Common myeloid progenitor, CD34-positive (primary cell): ENCODE data around the gene IDI1.

Experiments
- CTCF ChIA-PET: fragments of 350-600 bp; sonication (Branson Sonifier 250); formaldehyde crosslinking; loops from one replicate; lab custom pipeline; 2021; ENCODE audit warnings: antibody characterized with exemption; lab: Charles Lee
- POLR2A ChIA-PET: fragments of 350-600 bp; sonication (Branson Sonifier 250); formaldehyde crosslinking; loops from one replicate; lab custom pipeline; 2021; ENCODE audit warnings: antibody characterized with exemption; lab: Charles Lee
- DNase-seq, 3 donors: peaks; one replicate each; pipeline versions ENCODE4 v3.0.0 to v3.0.0-alpha.2; 2013
- H3K27ac ChIP-seq, 2 experiments: 1 replicate in 1 of 2; 2 replicates in 1 of 2; pipeline ENCODE4 v1.7.0; 2013; ENCODE audit warnings: inconsistent platforms in 2 of 2, low read length in 2 of 2, mild to moderate bottlenecking in 2 of 2, low read depth in 1 of 2, moderate library complexity in 1 of 2; ENCODE audit not compliant: severe bottlenecking in 2 of 2, insufficient read depth in 1 of 2, poor library complexity in 1 of 2
- H3K27me3 ChIP-seq, 5 experiments: replicated peaks in 2 of 5; 1 replicate in 3 of 5; 2 replicates in 2 of 5; pipeline versions ENCODE4 v1.6.1 to v1.7.0; 2013; ENCODE audit warnings: low read length in 4 of 5, mild to moderate bottlenecking in 2 of 5, moderate library complexity in 2 of 5, inconsistent platforms in 1 of 5; ENCODE audit not compliant: insufficient read depth in 5 of 5, control insufficient read depth in 4 of 5
- H3K36me3 ChIP-seq, 4 experiments: 1 replicate in 2 of 4; 2 replicates in 2 of 4; pipeline versions ENCODE4 v1.6.1 to v1.7.0; 2013; ENCODE audit warnings: low read length in 3 of 4, control low read depth in 1 of 4, mild to moderate bottlenecking in 1 of 4; ENCODE audit not compliant: control insufficient read depth in 4 of 4, insufficient read depth in 4 of 4
- H3K4me1 ChIP-seq, 4 experiments: 1 replicate in 3 of 4; 2 replicates in 1 of 4; pipeline versions ENCODE4 v1.6.1 to v1.7.1; 2013; ENCODE audit warnings: low read length in 3 of 4, mild to moderate bottlenecking in 3 of 4, control low read depth in 1 of 4, inconsistent platforms in 1 of 4, moderate library complexity in 1 of 4; ENCODE audit not compliant: control insufficient read depth in 4 of 4, insufficient read depth in 4 of 4; ENCODE audit errors: control extremely low read depth in 1 of 4
- H3K4me3 ChIP-seq, 7 experiments: 1 replicate in 4 of 7; 2 replicates in 3 of 7; pipeline versions ENCODE4 v1.5.1 to v1.7.0; 2013; ENCODE audit warnings: mild to moderate bottlenecking in 7 of 7, low read length in 6 of 7, moderate library complexity in 6 of 7, inconsistent platforms in 2 of 7, low read depth in 2 of 7, control low read depth in 1 of 7; ENCODE audit not compliant: insufficient read depth in 4 of 7, control insufficient read depth in 1 of 7; ENCODE audit errors: extremely low read depth in 1 of 7
- H3K9me3 ChIP-seq, 5 experiments: 1 replicate in 4 of 5; 2 replicates in 1 of 5; pipeline versions ENCODE4 v1.6.1 to v1.7.1; 2013; ENCODE audit warnings: low read length in 4 of 5, mild to moderate bottlenecking in 2 of 5, inconsistent platforms in 1 of 5, low read depth in 1 of 5, moderate library complexity in 1 of 5; ENCODE audit not compliant: control insufficient read depth in 4 of 5, insufficient read depth in 2 of 5; ENCODE audit errors: control extremely low read depth in 1 of 5
- WGBS: methylation state at CpG from one replicate; pipeline ENCODE4 v1.1.5; 2013; ENCODE audit not compliant: insufficient coverage; 5-methylcytosine and 5-hydroxymethylcytosine counted together

IDI1 gene

DNA sequence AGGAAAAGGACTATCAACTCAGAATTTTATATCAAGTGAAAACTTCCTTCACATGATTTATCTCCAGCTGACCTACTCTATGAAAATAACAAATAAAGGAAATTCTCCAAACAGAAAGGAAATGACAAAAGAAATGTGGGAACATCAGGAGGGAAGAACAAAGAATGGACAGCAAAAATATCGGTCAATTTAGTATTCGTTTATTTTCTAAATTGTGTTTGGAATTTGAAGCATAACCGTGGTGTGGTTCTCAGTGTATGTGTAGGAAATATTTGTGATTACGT is 16.0 kb upstream of the IDI1 start:
- Histone ChIP-seq H3K4me1 (peaks cover 8 to 26% (median 14%) of the 10 kb centered on the region in 4 experiments), H3K27me3 (no peaks in the 10 kb centered on the region), H3K4me3 (no peak overlapping the region), H3K9me3 (no peaks in the 10 kb centered on the region), H3K27ac (no peak overlapping the region), H3K36me3 (peaks cover 4 to 14% (median 9%) of the 10 kb centered on the region in 4 experiments)
- no peak for DNase-seq
- POLR2A ChIA-PET: no interaction called here
- 99% methylated on average over 4 of the region's 4 CpGs for WGBS
- CTCF ChIA-PET: no interaction called here

DNA sequence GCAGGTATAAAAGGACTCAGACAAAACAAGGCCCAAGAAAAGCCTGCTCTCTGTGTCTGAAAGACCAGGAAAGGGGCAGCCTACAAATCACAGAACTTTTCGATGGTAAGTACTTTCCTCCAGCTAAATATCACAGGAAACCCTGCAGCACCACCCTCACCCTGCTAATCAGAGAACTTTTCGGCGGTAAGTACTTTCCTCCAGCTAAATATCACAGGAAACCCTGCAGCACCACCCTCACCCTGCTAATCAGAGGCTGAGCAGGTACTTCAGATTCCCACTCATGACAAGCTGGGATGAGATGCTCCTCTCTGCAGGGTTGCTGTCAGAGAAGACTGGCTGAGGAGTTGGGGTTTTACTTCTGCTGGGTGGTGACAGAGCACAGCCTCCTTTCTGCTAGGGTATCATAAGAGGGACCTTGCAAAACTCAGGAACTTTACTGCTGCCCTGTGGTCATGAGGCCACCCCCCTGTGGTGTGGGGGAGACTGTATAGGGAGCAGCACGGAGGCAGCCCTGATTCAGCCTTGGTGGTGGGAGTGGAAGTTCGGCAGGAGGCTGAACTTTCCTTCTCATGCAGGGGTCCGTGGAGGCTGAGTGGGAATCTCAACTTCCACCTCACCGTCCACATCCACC is 14.4 kb upstream of the IDI1 start:
- H3K27me3 ChIP-seq: no peaks in the 10 kb centered on the region
- H3K27ac ChIP-seq: no peak overlapping the region
- DNase-seq: no peak
- peaks cover 8 to 20% (median 11%) of the 10 kb centered on the region in 4 experiments for H3K4me1 ChIP-seq
- no peak overlapping the region for H3K4me3 ChIP-seq
- CTCF ChIA-PET: interaction anchor here (0.6 to 0.7 kb wide), 2 partner anchors 15 to 20 kb away, joined by 3 read pairs; no protein-coding TSS in a partner anchor
- WGBS: 61% methylated on average over 3 of the region's 7 CpGs
- peaks cover 6 to 14% (median 10%) of the 10 kb centered on the region in 4 experiments for H3K36me3 ChIP-seq
- H3K9me3 ChIP-seq: no peaks in the 10 kb centered on the region
- POLR2A ChIA-PET: no interaction called here

DNA sequence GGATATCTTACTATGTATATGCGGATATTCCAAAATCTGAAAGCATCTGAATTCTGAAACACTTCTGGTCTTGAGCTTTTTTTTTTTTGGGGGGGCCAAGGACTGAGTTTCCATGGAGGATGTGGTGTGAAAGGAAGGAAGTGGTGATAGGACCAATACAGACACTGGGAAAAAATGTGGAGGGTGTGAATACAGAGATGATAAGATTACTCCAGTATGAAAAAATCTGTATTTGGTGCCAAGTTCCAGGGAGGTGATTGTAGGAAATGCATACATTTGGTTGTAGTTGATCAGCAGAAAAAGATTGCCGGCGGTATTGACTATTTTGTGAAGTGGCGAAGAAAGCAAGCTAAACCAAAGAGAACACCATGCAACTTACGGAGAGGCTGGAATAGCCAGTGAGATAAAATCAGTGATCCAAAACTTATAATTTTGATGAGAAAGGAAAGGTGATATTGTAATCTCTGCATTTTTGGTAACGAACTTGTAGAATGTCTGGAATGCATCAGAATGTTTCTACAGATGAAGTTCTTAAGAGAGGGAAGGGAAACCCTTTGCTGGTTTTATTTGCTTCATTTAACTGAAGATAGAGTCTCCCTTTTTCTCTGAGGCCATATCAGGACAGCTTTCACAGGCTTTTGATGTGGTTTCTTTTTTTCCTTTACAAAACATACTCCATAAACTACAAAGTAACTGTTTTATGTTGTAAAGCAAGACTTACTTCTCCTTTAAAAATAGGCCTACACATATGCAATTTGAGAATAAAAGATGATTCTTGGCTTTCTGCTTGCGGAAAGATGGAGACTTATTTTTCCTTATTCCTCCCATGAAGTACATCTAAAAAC is 13.2 kb upstream of the IDI1 start:
- no peak for DNase-seq
- H3K27ac ChIP-seq: no peak overlapping the region

DNA sequence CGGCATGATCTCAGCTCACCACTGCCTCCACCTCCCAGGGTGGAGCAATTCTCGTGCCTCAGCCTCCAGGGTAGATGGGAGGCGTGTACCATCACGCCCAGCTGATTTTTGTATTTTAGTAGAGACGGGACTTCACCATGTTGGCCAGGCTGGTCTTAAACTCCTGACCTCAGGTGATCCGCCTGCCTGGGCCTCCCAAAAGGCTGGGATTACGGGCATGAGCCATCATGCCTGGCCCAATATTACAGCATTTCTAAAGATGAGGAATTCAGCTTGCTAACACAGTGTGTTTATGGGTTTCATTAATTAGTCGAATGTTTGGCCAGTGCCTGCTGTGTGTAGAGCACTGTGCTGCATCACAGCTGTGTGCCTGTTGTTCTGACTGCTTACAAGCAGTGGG is 11.0 kb upstream of the IDI1 start:
- H3K4me3 ChIP-seq: no peak overlapping the region
- H3K4me1 ChIP-seq: peaks cover 18 to 36% (median 28%) of the 10 kb centered on the region in 4 experiments
- DNase-seq: no peak
- POLR2A ChIA-PET: interaction anchor here (1.5 kb wide), 1 partner anchor 11 kb away, joined by 6 read pairs; the partner anchor contains the start of gene IDI1
- CTCF ChIA-PET: interaction anchor here (1.3 to 1.6 kb wide), 2 partner anchors 9 to 14 kb away, joined by 3 read pairs; no protein-coding TSS in a partner anchor
- no peaks in the 10 kb centered on the region for H3K9me3 ChIP-seq
- H3K27ac ChIP-seq: no peak overlapping the region
- WGBS: 94% methylated on average over 6 of the region's 8 CpGs
- peaks cover 6 to 14% (median 10%) of the 10 kb centered on the region in 4 experiments for H3K36me3 ChIP-seq
- no peaks in the 10 kb centered on the region for H3K27me3 ChIP-seq

More for the DNA sequence above, 13.2 kb upstream of the IDI1 start:
- CTCF ChIA-PET: interaction anchor here (0.6 to 0.9 kb wide), 3 partner anchors 12 to 24 kb away, joined by 3 to 5 read pairs (median 4); no protein-coding TSS in a partner anchor
- POLR2A ChIA-PET: no interaction called here
- H3K9me3 ChIP-seq: no peaks in the 10 kb centered on the region
- WGBS: 98% methylated on average over 5 of the region's 7 CpGs
- peaks cover 13 to 28% (median 21%) of the 10 kb centered on the region in 4 experiments for H3K4me1 ChIP-seq
- H3K27me3 ChIP-seq: no peaks in the 10 kb centered on the region
- H3K4me3 ChIP-seq: no peak overlapping the region
- peaks cover 6 to 14% (median 10%) of the 10 kb centered on the region in 4 experiments for H3K36me3 ChIP-seq

DNA sequence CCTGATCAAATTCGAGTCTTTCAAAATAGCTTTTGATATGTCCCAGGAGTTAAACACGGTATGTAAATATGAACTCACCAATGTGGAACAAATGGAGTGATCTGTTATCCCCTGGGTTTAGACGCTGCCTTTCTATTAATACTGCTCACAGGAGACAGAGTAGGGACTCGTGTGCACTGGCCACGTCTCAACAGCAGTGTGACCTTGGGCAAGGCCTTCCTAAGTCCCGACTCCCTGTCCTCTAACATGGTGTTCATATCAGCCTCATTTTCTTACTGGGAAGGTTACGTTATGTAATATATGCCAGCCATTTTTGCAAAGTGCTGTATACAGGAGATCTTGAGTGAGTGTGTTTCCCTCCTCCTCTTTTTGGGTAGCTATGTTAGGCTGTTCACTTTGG is 9.1 kb upstream of the IDI1 start:
- Histone ChIP-seq H3K4me3 (peak overlapping the region in 4 of 7 experiments; percentile 94 to 100 (median 94)), H3K27ac (peak overlapping the region in 1 of 2 experiments; percentile 94), H3K36me3 (peaks cover 6 to 16% (median 9%) of the 10 kb centered on the region in 4 experiments), H3K9me3 (no peaks in the 10 kb centered on the region), H3K4me1 (peaks cover 21 to 45% (median 35%) of the 10 kb centered on the region in 4 experiments), H3K27me3 (no peaks in the 10 kb centered on the region)
- ChIA-PET POLR2A (interaction anchor here (0.5 to 1.6 kb wide), 3 partner anchors 9 to 12 kb away, joined by 3 to 8 read pairs (median 3); partner anchors contain the start of gene IDI1), CTCF (interaction anchor here (0.9 to 1.8 kb wide), 2 partner anchors 14 to 15 kb away, joined by 3 to 7 read pairs; no protein-coding TSS in a partner anchor)
- DNase-seq: no peak
- WGBS: 78% methylated on average over 6 of the region's 7 CpGs

DNA sequence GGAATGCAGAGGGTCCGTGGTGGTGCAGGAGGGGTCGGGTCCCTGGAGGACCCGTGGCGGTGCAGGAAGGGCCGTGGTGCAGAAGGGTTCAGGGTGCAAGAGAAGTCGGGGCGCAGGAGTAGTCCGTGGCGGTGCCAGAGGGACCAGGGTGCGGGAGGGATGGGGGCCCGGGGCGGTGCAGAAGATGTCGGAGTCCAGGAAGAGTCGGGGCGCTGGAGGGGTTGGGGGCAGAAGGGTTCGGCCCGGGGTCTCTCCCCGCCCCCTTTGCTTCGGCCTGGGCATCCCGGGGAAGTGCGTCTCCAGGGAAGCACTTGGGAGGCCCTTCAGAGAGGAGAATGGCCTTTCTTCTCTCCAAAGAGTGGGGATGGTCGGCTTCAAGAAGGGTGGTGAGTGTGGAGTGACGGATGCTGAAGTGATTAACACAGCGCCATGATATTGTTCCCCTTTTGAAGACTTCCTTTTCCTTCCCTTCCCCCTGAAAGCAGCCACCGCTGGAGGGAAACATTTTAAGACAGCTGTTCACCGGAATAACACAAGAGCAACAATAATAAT is 8.3 kb upstream of the IDI1 start:
- Histone ChIP-seq H3K9me3 (no peaks in the 10 kb centered on the region), H3K4me3 (peak overlapping the region; percentile 90 to 100 (median 95)), H3K4me1 (peaks cover 18 to 45% (median 33%) of the 10 kb centered on the region in 4 experiments), H3K36me3 (peaks cover 6 to 24% (median 12%) of the 10 kb centered on the region in 4 experiments), H3K27me3 (no peaks in the 10 kb centered on the region), H3K27ac (peak overlapping the region; percentile 93 to 94)
- 0% methylated on average over 12 of the region's 26 CpGs for WGBS
- peak; percentile 76 to 86 (median 80) for DNase-seq
- ChIA-PET CTCF (interaction anchor here (0.9 to 1.8 kb wide), 2 partner anchors 13 to 15 kb away, joined by 3 to 7 read pairs; no protein-coding TSS in a partner anchor), POLR2A (interaction anchor here (0.5 to 2.3 kb wide), 4 partner anchors 8 to 13 kb away, joined by 3 to 9 read pairs (median 6); partner anchors contain the start of gene IDI1)
